Activated CD8-positive, alpha-beta memory T cell treated with anti-CD3 and anti-CD28 coated beads, Interleukin-2, amount 50 U/mL, for 1 hour (primary cell): ENCODE measurements around the gene RPS6KB2.
A peak's percentile ranks its signal among the peaks of the same experiment; 100 is the strongest.
"Not testable (repeated sequence)": the region's sequence is repeated elsewhere in the genome, so short reads cannot be mapped to it uniquely, and the experiment has no call there.

ENCODE experiments used
- DNase-seq: peaks from one replicate; pipeline ENCODE4 v3.0.0-alpha.2; 2020; ENCODE audit errors: extremely low read depth

RPS6KB2 gene

DNA sequence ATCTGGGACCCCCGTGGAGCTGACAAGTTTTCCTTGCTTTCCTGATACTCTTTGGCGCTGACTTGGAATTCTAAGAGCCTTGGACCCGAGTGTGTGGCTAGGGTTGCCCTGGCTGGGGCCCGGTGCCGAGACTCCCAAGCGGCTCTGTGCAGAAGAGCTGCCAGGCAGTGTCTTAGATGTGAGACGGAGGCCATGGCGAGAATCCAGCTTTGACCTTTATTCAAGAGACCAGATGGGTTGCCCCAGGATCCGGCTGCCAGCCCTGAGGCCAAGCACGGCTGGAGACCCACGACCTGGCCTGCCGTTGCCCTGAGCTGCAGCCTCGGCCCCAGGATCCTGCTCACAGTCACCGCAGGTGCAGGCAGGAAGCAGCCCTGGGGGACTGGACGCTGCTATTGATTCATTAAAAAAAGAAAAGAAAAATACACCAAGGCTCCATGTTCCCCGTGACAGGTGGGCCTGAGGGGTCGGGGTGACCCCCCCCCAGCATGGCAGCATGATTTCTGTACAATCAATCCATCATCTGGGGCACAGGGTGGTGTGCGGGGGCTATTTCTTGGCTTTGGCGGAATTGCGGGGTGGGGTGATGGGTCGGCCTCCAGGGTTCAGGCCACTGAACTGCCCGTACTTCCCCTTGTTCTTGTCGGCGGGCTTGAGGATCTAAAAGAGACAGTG is 30.2 kb upstream of the RPS6KB2 start:
- DNase-seq = no peak

DNA sequence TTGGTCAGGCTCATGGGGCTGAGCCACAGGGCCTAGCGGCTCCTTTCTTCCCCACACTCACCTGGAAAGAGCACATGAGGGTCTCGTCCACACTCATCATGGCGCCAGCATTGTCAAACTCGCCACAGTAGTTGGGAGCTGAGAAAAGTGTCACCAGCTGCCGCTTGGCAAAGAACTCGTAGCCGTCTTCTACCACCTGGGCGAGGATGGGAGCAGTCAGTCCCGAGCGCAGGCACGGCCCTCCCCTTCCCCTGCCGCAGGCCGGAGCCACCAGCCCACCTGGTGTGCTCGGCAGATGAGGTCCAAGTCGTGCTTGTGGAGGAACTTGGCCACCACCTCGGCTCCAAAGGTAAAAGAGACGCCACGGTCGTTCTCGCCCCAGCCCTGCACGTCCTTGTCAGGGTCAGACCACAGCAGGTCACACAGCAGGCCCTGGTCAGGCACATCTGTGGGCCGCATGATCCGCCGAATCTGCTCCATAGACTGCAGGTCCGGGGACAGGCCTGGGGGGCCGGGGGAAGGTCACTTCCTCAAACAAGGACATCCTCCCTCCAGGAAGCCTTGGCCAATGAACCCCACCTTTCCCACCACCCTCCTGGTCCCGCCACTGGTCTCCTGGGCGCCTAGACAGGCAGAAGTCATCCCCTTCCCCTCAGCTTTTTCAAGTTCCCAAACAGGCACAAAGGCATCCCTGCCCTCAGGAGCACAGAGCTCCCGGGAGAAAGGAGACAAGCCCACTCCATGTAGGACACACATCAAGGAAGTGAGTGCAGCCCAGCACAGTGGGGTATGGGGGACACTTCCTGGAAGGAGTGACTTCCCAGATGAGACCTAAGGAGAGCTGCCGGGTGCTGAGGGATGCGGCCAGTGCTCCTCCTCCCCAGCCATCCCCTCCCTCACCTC is 29.4 kb upstream of the RPS6KB2 start:
- no peak for DNase-seq

DNA sequence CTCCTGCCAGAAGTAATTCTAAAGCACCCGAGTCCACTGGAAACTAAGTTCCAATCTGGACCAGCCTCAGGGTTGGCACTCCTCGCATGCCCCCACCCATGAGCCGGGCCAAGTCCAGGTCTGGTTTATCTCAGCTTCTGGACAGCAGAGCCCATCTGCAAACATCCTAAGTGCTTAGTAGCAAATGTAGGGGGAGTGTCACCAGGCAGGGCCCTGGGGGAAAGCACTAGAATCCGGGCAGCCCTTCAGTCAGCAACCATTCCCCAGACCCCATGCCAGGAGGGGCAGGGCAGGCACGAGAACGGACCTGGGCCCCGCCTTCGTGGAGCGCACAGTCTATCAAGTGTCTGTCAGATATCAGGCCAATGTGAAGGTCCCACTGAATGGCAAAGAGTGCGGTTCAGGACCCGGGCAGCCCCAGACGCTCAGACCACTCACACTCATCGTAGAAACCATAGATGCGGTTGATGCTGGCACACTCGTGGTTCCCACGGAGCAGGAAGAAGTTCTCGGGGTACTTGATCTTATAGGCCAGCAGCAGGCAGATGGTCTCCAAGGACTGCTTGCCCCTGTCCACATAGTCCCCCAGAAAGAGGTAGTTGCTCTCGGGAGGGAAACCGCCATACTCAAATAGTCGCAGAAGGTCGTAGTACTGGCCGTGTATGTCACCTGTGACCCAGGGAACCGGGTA is 27.9 kb upstream of the RPS6KB2 start:
- no peak for DNase-seq

DNA sequence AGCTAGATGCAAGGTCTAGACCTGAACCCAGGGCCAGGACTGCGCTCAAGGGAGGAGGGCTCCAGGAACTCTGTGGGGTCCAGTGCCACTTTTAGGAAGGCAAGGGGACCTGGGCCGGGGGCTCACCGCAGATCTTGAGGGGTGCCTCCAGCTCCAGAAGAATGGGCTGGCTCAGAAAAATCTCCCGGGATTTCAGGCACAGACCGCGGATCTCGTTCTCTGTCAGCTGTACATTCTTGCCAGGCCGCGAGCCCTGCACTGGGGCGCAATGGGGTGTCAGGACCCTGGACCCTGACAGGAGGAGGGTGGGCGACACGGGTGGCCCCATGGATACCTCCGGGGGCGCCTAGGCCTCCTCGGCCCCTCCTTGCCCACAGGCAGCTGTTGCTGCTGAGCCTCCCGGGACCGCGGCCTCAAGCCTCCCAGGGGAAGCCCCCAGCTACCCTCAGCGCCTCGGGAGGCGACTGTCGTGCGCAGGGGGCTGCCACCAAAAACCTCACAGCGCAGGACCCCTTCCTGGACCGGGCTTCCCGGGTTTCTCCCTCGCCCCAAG is 27.3 kb upstream of the RPS6KB2 start:
- DNase-seq = no peak

DNA sequence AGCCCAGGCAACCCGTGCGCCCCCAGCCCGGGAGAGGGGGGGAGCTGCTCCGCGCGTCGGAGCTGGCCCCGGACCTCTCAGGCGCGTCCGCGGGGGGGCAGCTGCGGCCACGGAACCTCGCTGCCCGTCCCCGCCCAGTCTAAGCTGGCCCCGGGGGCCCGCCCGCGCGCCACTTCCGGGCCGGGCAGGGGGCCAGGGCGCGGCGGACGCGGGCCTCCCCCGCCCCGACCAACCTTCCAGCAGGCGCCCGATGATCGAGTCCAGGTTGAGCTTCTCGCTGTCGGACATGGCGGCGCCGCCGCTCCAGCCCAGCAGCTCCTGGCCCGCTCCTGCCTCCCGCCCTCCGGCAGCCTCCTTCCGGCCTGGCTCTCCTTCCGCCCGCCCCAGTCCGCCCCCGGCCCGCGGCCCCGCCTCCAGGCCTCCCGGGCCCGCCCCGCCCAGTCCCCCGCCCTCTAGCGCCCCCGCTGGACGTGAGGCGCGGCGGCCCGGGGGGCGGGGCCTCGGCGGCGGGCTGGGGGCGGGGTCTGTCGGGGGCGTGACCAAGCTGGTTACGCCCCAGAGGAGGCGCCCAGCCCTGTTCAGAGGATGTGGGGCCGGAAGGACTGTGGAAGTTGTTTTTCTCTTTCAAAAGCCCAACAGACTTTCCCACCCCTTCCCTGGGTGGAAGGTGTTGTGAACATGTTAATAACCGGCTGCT is 26.7 kb upstream of the RPS6KB2 start, which contains the start of gene PPP1CA:
PPP1CA (minus strand) TSS at position 364 of the 697 bp plus-strand sequence; CDS start at position 288, 76 bp downstream.
- peak; percentile 72 for DNase-seq

DNA sequence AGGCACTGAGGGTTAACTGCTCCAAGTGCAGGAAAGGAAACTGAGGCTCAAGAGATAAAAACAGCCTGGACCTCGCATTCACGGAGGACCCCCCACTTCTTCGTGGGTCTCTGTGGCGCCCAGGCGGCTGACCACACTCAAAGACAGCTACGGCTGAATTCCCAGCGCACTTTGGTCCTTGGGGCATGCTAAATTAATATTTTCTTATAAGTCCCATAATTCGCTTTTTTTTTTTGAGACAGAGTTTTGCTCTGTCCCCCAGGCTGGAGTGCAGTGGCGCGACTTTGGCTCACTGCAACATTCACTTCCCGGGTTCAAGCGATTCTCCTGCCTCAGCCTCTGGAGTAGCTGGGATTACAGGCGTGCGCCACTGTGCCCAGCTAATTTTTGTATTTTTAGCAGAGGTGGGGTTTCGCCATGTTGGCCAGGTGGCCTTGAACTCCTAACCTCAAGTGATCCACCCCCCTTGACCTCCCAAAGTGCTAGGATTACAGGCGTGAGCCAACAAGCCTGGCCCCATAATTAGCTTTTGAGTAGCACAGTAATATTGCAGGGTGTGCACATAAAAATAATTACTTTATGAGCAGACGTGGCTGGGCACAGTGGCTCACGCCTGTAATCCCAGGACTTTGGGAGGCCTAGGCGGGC is 26.0 kb upstream of the RPS6KB2 start:
- not testable (repeated sequence) for DNase-seq

DNA sequence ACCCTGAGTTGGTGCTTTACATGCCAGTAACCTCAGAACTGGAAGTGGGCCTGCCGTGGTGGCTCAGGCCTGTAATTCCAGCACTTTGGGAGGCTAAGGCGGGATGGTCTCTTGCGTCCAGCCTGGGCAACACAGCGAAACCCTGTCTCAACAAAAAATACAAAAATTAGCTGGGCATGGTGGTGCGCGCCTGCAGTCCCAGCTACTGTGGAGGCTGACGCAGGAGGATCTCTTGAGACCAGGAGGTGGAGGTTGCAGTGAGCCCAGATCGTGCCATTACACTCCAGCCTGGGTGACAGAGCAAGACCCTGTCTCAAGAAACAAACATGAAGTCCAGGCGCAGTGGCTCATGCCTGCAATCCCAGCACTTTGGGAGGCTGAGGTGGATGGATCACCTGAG is 25.2 kb upstream of the RPS6KB2 start:
- not testable (repeated sequence) for DNase-seq

DNA sequence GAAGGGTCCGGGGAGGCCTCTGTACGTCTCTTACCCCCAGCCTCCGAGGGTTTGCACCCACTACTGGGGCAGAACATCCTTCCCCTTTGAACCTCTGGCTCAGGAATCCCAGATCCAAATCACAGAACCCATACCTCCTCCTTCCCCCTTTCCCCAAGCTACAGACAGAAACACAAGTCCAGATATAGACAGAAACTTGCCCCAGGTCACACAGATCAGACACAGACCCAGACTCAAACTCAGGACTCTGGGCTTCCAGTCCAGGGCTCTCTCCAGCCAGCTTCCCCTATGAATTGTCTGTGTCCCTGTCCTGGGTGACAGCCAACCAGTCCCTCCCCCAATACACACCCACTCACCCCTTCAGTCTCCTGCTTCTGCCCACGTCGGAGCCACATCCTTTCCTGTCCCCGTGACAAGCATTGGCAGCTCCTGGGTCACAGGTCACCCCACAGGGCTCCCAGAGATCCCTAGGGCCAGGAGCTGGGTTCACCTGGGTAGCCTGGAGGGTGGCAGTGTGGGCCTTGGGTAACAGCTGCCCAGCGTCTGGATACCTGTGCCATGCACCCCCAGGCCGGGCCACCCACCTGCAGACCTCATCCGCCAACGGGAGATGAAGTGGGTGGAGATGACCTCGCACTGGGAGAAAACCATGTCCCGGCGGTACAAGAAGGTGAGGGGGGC is 23.6 kb upstream of the RPS6KB2 start:
- DNase-seq = no peak

DNA sequence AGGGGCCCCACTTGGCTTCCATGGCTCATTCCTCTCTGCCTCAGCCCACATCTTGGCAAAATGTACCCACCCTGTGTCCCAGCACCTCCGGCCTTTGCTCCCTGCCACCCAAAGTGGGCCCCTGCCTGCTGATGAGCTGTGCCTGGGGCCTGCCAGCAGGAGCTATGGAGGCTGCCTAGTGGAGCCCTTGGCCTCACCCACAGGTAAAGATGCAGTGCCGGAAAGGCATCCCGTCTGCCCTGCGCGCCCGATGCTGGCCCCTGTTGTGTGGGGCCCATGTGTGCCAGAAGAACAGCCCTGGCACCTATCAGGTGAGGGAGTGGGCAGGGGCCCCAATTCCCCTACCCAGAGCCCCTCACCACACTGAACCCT is 23.1 kb upstream of the RPS6KB2 start:
- DNase-seq = no peak

DNA sequence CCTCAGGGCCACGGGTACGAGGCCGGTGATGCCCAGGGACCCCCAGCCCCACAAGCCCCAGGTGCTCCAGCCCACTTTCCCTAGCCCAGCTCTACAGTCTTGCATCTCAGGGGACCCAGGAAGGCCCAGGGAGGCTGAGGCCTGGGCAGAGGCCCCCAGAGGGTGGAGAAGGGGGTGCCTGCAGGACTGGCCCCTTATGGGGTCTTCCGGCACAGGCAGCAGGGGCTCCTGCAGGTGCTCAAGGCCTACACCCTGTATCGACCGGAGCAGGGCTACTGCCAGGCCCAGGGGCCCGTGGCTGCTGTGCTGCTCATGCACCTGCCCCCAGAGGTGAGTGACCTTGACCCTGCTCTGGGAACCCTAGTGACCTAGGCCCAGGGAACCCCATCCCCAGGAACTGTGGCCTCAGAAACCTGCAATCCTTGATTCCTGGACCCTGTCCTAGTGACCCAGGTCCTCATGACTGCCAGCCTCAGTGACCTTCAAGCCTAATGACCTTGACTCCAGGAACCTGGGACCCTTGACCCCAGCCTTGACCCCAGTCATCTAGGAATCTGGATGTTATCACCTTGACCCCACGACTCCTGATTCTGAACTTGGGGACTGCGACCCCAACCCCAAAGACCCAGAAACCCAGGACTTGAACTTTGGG is 22.5 kb upstream of the RPS6KB2 start:
- no peak for DNase-seq

DNA sequence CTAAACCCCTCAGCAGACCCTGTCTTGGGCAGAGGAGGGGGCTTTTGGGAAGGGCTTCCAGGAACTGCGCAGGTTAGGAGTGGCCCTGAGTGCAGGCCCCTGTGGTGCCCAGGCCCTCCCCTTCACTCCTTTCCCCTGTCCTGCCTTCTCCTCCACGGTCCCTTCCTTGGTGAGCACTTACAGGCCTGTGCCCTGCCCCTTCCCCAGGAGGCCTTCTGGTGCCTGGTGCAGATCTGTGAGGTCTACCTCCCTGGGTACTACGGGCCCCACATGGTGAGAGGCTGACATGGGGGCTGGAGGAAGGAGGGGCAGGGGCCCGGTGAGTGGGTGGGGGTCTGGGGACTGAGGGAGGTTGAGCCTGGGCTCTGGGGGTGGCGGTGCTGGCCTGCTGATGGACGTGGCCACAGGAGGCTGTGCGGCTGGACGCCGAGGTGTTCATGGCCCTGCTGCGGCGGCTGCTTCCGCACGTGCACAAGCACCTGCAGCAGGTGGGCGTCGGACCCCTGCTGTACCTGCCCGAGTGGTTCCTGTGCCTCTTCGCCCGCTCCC is 21.8 kb upstream of the RPS6KB2 start:
- no peak for DNase-seq

DNA sequence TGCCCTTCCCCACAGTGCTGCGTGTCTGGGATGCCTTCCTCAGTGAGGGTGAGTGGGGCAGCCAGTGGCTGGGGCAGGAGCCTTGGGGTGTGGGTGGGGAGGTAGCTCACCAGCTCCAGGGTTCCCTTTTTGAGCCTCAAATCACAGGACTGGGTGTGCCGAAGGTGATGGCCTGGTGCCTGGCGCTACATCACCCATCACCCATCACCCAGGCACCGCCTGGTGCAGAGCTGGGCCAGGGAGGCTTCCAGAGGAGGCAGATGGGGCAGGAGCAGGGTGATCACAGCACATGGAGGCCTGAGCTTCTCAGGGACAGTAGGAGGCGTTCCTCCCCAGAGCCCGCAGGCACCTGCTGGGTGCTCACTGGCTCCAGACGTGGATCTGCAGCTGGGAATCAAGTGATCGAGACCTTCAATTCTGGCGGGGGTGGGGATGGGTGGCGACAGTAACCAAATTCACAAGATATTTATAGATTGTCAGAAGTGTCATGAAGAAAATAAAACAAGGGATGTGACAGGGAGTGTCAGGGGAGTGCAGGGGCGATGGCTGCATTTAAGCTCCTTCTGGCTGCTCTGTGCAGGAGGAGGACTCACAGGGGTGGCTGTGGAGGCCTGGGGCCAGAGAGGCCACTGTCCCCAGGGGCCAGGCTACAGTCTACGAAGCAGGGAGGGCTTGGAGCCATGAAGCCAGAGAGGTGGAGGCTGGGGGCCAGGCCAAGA is 21.2 kb upstream of the RPS6KB2 start:
- no peak for DNase-seq

DNA sequence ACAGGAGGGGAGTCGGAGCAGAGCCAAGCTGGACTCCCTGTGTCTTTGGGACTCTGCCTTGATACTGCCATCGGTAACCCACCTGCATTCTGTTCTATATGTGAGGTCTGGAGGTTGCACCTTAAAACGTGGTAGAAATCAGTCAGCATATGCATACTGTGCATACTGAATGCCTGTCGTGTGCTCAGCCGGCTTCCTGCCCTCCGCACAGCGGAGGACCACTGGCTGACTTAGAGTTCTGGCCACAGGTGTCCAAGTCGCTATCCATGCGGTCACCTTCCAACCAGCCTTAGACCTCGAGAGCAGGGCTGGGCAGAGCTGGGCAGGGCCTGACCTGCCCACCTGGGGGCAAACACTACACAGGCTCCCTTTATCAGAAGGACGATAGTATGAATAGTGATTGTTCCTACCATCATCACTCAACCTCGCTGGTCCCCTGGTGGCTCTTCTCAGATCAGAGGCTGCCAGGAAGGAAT is 20.6 kb upstream of the RPS6KB2 start:
- DNase-seq = no peak

DNA sequence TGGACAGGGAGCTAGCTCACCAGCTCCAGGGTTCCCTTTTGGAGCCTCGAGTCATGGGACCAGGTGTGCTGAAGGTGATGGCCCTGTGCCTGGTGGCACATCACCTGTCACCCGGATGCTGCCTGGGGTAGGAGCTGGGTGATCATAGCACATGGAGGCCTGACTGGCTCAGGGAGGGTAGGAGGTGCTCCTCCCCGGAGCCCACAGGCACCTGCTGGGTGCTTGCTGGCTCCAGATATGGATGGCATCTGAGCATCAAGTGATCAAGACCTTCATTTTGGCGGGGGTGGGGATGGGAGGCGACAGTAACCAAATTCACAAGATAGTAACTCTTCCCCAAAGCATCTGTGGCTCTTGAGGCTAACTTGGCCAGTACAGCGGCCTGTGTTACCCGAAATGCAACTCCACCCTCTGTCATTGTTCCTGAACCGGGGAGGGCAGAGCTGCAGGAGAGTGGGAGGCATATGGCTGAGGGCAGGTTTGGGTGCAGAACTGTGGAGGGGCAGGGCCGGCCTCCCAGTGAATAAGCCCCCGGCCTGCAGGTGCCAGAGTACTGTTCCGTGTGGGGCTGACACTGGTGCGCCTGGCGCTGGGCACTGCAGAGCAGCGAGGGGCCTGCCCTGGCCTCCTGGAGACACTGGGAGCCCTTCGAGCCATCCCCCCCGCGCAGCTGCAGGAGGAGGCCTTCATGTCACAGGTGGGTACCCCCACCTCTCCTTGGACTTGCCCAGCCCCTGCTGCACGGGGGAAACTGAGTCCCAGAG is 19.7 kb upstream of the RPS6KB2 start:
- DNase-seq = no peak

DNA sequence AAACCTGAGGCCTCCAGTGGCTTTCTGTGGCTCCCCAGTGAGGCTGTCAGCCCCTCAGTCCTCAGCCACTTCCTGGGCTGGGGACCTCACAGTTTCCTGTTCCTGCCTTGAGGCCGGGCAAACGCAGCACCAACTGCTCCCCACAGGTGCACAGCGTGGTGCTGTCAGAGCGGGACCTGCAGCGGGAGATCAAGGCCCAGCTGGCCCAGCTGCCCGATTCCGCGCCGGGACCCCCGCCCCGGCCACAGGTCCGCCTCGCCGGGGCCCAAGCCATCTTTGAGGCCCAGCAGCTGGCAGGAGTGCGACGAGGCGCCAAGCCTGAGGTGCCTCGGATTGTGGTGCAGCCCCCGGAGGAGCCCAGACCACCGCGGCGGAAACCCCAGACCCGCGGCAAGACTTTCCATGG is 19.0 kb upstream of the RPS6KB2 start:
- no peak for DNase-seq

DNA sequence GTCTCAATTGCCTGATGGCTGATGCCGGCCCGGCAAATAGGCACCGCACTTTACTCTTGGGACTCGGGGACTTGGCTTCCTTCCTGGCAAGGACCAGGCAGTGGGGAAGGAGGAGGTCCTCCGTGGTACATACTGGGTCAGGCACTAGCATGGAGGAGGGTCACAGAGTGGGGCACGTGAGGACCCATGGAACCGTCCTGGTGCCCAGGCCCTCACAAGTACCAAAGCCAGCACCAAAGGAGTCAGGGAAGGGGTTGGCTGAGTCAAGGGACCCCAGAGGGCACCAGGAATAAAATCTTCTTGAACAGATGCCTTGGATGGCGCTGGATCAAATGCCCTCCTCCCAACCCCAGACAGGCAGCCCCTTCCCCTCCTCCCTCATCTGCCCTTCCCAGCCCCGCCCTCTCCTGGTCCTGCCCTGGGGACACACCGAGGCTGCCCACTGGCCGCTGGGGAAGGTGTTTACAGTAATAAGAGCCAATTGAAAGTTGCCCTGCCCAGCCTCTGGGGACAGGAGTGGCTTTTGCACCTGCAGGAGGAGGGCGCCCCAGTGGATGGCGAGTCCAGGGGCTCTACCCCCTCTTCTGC is 18.4 kb upstream of the RPS6KB2 start:
- no peak for DNase-seq

DNA sequence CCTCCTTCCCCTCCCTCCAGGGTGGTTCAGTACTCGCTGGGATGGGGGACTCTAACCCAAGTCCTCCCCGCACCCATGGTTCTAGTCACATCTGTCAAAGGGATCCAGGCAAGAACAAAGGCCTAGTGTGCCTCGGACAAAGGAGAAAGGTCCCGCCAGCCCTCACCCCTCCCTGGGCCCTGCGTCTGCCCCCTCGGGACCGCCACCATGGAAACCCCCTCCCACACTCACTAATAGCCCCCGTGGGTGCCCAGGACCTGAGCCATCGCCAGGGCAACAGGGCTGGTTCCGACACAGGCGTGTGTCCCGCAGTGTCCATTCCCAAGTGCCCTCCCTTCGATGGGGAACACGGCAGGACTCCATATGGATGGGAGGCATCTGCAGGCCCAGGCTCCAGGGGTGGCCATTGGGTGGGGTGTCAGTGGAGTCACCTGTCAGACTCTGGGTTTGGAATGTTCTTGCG is 17.9 kb upstream of the RPS6KB2 start:
- no peak for DNase-seq
